Measurements from ENCODE around the gene CASR.

- TF ChIP-seq POLR2A (IDR thresholded peaks at IDR 0.05; ENCODE audit: low read depth) (no peak), CTCF (IDR thresholded peaks at IDR 0.05) (no peak)
Measured at GRCh38 chr3:122299215-122299614, 115.7 kb downstream of the CASR start.
